Stimulated activated memory B cell treated with anti-CD40 and anti-IgM and Interleukin-4, amounts not matched to agents 10 μg/mL and 1 μg/mL and 100 μg/mL, for 72 hours (primary cell): ENCODE measurements around the gene NUP37.
A peak's percentile ranks its signal among the peaks of the same experiment; 100 is the strongest.
"Not testable (repeated sequence)": the region's sequence is repeated elsewhere in the genome, so short reads cannot be mapped to it uniquely, and the experiment has no call there.

ENCODE experiments used
- ATAC-seq: fragments of 150-1000 bp; cut with Tn5 transposase; 2 replicates; pipeline ENCODE4 v1.10.0; 2021
- H3K27ac Mint-ChIP-seq: one replicate; pipeline ENCODE4 v1.8.0; 2022; ENCODE audit warnings: mild to moderate bottlenecking, mixed read lengths
- H3K27me3 Mint-ChIP-seq: one replicate; pipeline ENCODE4 v1.8.0; 2022; ENCODE audit warnings: mixed read lengths
- H3K36me3 Mint-ChIP-seq: one replicate; pipeline ENCODE4 v1.8.0; 2022; ENCODE audit warnings: mixed read lengths
- H3K4me1 Mint-ChIP-seq: one replicate; pipeline ENCODE4 v1.8.0; 2022; ENCODE audit warnings: mixed read lengths
- H3K4me3 Mint-ChIP-seq: one replicate; pipeline ENCODE4 v1.8.0; 2022; ENCODE audit warnings: mild to moderate bottlenecking, moderate library complexity, mixed read lengths
- H3K9me3 Mint-ChIP-seq: one replicate; pipeline ENCODE4 v1.8.0; 2022; ENCODE audit warnings: mixed read lengths

NUP37 gene

DNA sequence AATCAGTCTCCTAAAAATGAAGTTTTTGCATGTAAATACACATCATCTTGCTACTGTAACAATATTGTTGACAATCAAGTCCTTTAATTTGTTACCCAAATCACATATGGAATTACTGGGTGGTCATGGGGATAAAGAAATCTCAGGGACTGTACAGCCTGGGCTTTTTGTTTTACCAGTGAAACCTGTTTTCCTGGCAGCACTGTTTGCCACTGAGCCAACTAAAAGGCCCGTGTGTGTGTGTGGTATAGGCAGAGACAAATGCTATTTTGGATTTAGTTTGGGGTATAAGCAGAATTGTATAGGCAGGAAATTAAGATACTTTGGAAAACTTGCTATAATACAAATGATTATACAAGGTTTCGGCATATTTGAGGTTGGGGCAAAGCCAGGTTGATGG lies 5.7 kb downstream of the NUP37 start:
- H3K4me3 Mint-ChIP-seq, result no peak overlapping the region
- peaks cover 47% of the 10 kb centered on the region for H3K36me3 Mint-ChIP-seq
- ATAC-seq, result no peak
- no peaks in the 10 kb centered on the region for H3K27me3 Mint-ChIP-seq
- peaks cover 15% of the 10 kb centered on the region for H3K4me1 Mint-ChIP-seq
- H3K9me3 Mint-ChIP-seq, result no peaks in the 10 kb centered on the region
- H3K27ac Mint-ChIP-seq, result no peak overlapping the region

DNA sequence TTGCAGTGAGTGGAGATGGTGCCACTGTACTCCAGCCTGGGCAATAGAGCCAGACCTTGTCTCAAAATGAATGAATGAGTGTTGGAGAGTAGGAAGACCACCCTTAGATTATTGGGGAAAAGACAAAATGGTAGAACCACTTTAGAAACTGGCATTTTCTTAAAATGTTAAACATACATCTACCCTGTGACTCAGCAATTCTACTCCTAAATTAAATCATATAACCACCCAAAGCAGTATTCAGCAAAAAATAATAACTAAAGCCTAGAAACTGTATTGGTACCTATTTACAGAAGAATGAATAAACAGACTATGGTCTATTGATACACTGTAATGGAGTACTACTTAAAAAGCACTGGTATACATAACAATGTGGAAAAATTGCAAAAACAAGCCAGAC lies 9.1 kb downstream of the NUP37 start:
- Mint-ChIP-seq H3K4me1 (peaks cover 7% of the 10 kb centered on the region), H3K4me3 (no peak overlapping the region), H3K27me3 (no peaks in the 10 kb centered on the region), H3K9me3 (peaks cover 3% of the 10 kb centered on the region), H3K36me3 (peaks cover 62% of the 10 kb centered on the region), H3K27ac (no peak overlapping the region)
- no peak for ATAC-seq

DNA sequence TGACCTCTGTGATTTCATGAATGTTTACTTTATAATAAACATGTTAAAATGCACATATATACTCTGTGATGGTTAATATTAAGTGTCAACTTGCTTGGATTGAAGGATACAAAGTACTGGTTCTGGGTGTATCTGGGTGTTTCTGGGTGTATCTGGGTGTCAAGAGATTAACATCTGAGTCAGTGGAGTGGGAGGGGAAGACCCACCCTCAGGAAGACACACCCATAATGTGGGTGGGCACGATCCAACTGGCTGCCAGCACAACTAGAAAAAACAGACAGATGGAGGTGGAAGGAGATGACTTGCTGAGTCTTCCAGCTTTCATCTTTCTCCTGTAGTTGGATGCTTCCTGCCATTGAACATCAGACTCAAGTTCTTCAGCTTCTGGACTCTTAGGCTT lies 11.9 kb downstream of the NUP37 start:
- Mint-ChIP-seq H3K9me3 (peaks cover 3% of the 10 kb centered on the region), H3K4me3 (no peak overlapping the region)

DNA sequence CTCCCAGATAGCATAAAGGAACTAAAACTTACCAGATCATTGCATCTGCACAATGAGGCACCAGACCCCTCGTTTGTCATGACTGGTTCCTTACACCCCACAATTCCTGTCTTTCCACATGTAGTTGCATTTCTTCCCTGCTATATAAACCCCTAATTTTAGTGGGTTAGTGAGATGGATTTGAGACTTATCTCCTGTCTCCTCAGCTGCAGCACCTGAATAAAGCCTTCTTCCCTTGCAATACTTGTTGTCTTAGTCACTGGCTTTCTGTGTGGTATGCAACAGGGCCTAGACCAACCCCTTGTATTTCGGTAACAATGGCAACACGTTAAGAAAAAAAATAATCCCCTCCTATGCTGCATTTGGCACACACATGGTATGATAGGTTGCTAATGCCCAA lies 13.0 kb downstream of the NUP37 start:
- ATAC-seq, result no peak
- Mint-ChIP-seq H3K27ac (no peak overlapping the region), H3K9me3 (peaks cover 3% of the 10 kb centered on the region), H3K4me3 (no peak overlapping the region), H3K27me3 (no peaks in the 10 kb centered on the region), H3K36me3 (peaks cover 93% of the 10 kb centered on the region), H3K4me1 (peaks cover 7% of the 10 kb centered on the region)

More for the DNA sequence above, 11.9 kb downstream of the NUP37 start:
- no peak for ATAC-seq
- H3K4me1 Mint-ChIP-seq, result peaks cover 7% of the 10 kb centered on the region
- H3K27ac Mint-ChIP-seq, result no peak overlapping the region
- no peaks in the 10 kb centered on the region for H3K27me3 Mint-ChIP-seq
- H3K36me3 Mint-ChIP-seq, result peaks cover 86% of the 10 kb centered on the region

DNA sequence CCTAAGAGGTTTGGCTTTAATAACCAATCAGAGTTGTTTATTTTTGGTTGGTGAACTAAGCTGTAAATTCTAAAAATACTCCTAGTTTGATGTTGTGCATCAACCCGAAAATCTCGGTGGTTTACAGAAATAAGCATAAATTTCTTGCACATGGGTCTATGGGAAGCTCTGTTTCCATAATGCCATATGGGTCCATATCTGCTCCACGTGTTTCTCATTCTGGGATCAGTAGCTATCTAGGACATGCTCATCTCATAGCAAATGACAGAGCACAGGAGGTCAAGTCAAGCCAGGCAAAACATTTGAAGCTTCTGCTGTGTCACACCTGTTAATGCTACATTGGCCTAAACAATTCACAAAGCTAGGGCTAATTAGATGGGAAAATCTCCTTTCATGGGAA lies 23.1 kb downstream of the NUP37 start:
- ATAC-seq, result no peak
- H3K4me1 Mint-ChIP-seq, result no peaks in the 10 kb centered on the region
- H3K9me3 Mint-ChIP-seq, result no peaks in the 10 kb centered on the region
- H3K36me3 Mint-ChIP-seq, result peaks cover 24% of the 10 kb centered on the region
- H3K27me3 Mint-ChIP-seq, result no peaks in the 10 kb centered on the region
- peak overlapping the region; percentile 44 for H3K27ac Mint-ChIP-seq
- no peak overlapping the region for H3K4me3 Mint-ChIP-seq

DNA sequence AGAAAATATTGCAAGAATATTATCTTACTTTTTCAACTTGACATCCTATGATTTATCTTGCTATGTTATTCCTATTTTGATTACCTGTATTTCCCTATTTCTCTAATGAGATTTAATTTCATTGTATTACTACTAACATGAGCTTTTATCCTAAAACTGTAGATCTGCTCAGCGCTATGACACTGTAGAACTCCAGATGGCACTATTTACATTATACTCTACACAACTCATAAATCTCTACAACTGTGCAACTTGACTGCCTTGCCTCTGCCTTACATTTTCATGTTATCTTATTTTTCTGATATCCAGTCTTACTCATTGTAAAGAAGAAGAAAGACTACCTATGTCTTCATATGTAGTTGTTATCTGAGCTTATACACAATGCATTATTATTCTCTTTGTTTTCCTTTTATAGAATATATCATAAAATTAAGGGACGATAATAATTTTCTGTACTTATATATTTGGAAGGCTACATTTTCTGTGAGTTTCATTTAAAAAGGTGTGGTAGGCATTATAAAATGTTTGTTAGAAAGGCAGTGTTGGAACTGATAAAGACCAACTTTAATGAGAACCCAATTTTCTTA lies 24.1 kb downstream of the NUP37 start:
- Mint-ChIP-seq H3K4me3 (no peak overlapping the region), H3K27me3 (no peaks in the 10 kb centered on the region)
- ATAC-seq, result no peak

DNA sequence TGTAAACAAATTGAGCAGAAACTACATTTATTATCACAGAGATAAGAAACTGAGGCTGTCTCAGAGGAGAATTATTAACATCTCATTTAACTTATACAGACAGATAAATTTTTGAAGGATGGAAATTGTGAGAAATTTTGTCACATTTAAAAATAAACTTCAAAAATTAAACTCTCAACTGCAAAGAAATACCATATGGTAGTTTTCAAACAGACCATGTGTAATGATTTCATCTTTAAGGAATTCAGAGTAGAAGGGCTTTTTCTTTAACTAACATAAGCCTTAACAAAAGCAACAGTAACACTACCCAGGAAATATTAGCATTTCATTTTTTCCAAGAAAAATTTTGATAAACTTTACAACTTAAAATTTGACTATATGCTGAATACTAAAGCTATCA lies 26.6 kb downstream of the NUP37 start:
- Mint-ChIP-seq H3K27me3 (no peaks in the 10 kb centered on the region), H3K4me3 (no peak overlapping the region), H3K9me3 (no peaks in the 10 kb centered on the region), H3K4me1 (no peaks in the 10 kb centered on the region), H3K36me3 (peaks cover 30% of the 10 kb centered on the region), H3K27ac (no peak overlapping the region)
- ATAC-seq, result no peak

More for the DNA sequence above, 24.1 kb downstream of the NUP37 start:
- H3K4me1 Mint-ChIP-seq, result no peaks in the 10 kb centered on the region
- H3K27ac Mint-ChIP-seq, result no peak overlapping the region
- H3K36me3 Mint-ChIP-seq, result peaks cover 24% of the 10 kb centered on the region
- no peaks in the 10 kb centered on the region for H3K9me3 Mint-ChIP-seq

DNA sequence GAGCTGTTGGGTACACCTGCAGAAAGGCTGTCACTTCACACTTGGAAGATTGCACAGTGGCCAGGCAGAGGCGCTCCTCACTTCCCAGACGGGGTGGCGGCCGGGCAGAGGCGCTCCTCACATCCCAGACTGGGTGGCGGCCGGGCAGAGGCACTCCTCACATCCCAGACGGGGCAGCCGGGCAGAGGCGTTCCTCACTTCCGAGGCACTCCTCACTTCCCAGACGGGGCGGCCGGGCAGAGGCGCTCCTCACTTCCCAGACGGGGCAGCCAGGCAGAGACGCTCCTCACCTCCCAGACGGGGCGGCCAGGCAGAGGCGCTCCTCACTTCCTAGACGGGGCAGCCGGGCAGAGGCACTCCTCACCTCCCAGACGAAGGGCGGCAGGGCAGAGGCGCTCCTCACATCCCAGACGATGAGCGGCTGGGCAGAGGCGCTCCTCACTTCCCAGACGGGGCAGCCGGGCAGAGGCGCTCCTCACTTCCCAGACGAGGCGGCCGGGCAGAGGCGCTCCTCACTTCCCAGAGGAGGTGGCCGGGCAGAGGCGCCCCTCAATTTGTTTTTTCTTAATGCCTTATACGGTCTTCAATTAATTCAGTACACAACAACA lies 30.6 kb downstream of the NUP37 start:
- H3K36me3 Mint-ChIP-seq, result peaks cover 45% of the 10 kb centered on the region
- not testable (repeated sequence) for H3K4me1 Mint-ChIP-seq, ATAC-seq

DNA sequence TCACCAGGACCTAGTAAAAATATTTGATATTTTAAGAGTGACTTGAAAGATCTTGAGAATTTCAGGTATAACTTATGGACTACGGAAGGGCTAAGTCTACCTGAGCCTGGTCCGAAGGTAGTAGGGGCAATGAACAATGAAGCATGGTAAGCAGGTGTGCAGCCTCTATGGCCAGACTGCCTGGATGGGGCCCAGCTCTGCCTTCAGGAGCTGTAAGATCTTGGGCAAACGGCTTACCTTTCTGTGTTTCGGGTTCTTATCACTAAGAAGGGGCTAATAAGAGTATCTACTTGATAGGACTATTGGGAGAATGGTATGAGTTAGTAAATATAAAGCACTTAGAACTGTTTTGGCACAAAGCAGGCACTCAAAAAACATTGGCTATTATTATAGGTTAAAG lies 39.1 kb downstream of the NUP37 start:
- Mint-ChIP-seq H3K27me3 (no peaks in the 10 kb centered on the region), H3K9me3 (no peaks in the 10 kb centered on the region), H3K4me1 (no peaks in the 10 kb centered on the region), H3K4me3 (no peak overlapping the region), H3K27ac (no peak overlapping the region), H3K36me3 (peaks cover 64% of the 10 kb centered on the region)
- no peak for ATAC-seq

More for the DNA sequence above, 30.6 kb downstream of the NUP37 start:
- H3K9me3 Mint-ChIP-seq, H3K27ac Mint-ChIP-seq, H3K4me3 Mint-ChIP-seq, H3K27me3 Mint-ChIP-seq: not testable (repeated sequence)

DNA sequence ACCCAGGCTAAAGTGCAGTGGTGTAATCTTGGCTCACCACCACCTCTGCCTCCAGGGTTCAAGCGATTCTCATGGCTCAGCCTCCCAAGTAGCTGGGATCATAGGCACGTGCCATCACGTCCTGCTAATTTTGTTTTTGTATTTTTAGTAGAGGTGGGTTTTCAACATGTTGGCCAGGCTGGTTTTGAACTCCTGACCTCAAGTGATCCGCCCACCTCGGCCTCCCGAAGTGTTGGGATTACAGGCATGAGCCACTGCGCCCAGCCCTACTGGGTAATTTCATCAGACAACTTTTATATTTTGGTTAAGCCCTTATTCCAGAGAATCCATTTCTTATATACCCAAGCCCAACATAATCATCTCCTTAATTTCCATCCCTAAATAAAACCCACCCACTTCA lies 47.8 kb downstream of the NUP37 start:
- H3K4me3 Mint-ChIP-seq, H3K27ac Mint-ChIP-seq, H3K9me3 Mint-ChIP-seq, H3K27me3 Mint-ChIP-seq, ATAC-seq, H3K4me1 Mint-ChIP-seq, H3K36me3 Mint-ChIP-seq: not testable (repeated sequence)

DNA sequence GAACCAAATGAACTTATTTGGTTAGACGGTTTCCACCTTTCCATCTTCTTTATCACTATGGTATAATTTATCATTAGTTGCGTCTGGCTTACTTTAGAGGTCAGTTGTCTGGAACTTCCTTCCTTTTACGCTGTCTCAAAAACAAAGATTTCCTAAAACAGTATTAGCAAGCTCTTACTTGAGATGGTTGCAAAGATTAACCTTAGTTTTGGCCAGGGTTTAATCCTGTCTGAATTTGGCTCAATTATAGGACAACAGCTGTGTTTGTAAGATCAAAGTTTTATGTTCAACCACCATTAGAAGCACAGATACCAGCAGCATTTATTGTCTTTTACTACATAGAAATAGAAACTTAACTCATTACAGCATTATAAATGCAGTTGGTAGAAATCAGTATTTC lies 50.2 kb downstream of the NUP37 start:
- ATAC-seq, result no peak
- Mint-ChIP-seq H3K36me3 (no peaks in the 10 kb centered on the region), H3K27ac (no peak overlapping the region), H3K4me3 (no peak overlapping the region), H3K9me3 (no peaks in the 10 kb centered on the region), H3K4me1 (no peaks in the 10 kb centered on the region), H3K27me3 (no peaks in the 10 kb centered on the region)

DNA sequence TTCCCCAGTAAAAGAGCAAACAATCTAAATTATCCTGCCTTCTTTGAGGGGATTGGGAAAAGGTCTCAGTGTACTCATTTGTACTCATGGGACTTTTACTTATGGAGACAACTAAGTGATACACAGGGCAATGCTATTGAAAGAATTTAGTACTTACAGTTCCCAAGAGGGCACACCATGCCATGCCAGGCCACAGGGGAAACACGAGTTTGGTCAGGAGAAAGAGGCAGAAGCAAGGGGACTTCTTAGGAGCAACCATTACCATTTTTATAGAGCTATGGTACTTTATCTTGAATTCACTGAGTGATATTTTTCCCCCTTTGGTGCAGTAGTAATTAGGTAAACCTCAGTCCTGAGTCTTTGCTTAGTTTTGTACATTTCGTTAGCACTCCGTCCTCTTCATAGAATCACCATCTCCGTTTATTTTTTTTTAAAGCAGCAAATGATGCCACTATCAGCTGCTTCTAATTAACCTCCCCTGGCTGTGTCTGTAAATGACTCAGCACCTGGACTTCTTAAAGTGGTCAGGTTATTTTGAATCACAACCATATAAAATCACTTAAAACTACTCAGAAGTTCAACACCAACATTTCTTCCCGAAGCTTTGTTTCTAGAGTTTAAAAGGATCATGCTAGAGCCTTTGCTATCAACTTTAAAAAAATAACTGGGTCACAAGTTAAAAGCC lies 52.2 kb downstream of the NUP37 start:
- Mint-ChIP-seq H3K9me3 (no peaks in the 10 kb centered on the region), H3K27me3 (no peaks in the 10 kb centered on the region), H3K36me3 (no peaks in the 10 kb centered on the region), H3K4me3 (no peak overlapping the region), H3K4me1 (no peaks in the 10 kb centered on the region), H3K27ac (no peak overlapping the region)
- ATAC-seq, result no peak

DNA sequence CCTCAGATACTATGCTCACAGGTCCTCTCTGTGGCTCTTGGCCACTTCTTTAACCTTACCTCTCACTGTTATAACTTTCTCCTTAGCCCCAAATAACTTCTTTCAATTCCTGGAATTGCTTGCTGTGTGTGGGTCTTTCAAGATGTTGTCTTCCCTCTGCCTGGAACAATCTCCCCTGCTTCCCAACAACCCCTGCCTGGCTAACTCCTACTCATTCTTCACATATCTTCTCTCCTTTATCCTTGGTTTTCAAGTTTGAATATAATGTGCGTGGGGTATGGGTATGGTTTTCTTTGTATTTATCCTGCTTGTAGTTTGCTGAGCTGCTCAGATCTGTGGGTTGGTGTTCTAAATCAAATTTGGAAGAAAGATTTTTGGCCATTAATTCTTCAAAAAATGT lies 55.4 kb downstream of the NUP37 start:
- ATAC-seq, result no peak
- Mint-ChIP-seq H3K4me3 (no peak overlapping the region), H3K27me3 (no peaks in the 10 kb centered on the region), H3K36me3 (peaks cover 5% of the 10 kb centered on the region), H3K9me3 (no peaks in the 10 kb centered on the region), H3K4me1 (no peaks in the 10 kb centered on the region), H3K27ac (no peak overlapping the region)

DNA sequence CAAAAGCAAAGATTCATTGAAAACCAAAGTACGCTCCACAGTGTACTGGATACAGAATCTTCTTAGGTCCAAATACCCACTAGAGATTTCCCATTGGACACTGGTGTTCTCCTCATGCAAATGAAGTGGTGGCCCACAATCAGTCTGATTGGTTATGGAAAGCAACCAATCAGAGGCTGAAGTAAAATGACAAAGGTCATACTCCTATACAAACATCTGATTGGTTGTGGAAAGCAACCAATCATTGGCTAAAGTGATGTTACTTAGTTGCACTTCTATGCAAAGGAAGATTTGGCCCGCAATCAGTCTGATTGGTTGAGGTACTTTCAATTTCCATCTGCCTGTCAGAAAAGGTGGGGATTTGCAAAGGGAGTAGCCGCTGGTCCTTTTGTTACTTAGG lies 56.8 kb downstream of the NUP37 start:
- Mint-ChIP-seq H3K4me1 (peaks cover 6% of the 10 kb centered on the region), H3K36me3 (peaks cover 14% of the 10 kb centered on the region), H3K27me3 (no peaks in the 10 kb centered on the region), H3K27ac (no peak overlapping the region), H3K4me3 (no peak overlapping the region), H3K9me3 (no peaks in the 10 kb centered on the region)
- no peak for ATAC-seq

DNA sequence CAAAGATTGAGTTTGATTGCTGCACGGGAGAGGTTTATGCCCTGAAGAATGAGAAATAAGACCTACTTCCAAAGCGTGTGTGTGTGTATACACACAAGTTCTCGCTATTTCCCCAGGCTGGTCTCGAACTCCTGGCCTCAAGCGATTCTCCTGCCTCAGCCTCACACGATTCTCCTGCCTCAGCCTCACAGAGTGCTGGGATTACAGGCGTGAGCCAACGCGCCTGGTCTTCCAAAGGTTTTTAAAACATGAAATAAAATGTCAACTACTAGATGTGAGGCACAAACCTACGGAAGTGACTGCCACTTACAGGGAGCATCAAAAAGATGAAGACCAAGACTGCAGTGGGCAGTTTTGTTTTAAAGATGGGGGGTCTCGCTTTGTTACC lies 57.5 kb downstream of the NUP37 start:
- Mint-ChIP-seq H3K27me3 (no peaks in the 10 kb centered on the region), H3K36me3 (peaks cover 21% of the 10 kb centered on the region), H3K9me3 (no peaks in the 10 kb centered on the region), H3K4me1 (peaks cover 10% of the 10 kb centered on the region), H3K4me3 (peak overlapping the region; percentile 95), H3K27ac (peak overlapping the region; percentile 97)
- no peak for ATAC-seq
